Panc1 (cell line): ENCODE measurements around the gene TPRA1.

ENCODE experiments used
- POLR2AphosphoS5 ChIP-seq: IDR thresholded peaks from 2 replicates; pipeline ENCODE4 v1.6.1; 2012; ENCODE audit warnings: mild to moderate bottlenecking, low read depth, low read length, moderate library complexity
- TF ChIP-seq, protein P1 (sequence below): fragments of 450-650 bp; IDR thresholded peaks from 2 replicates; pipeline ENCODE4 v1.5.1; 2017; ENCODE audit warnings: mild to moderate bottlenecking

DNA sequence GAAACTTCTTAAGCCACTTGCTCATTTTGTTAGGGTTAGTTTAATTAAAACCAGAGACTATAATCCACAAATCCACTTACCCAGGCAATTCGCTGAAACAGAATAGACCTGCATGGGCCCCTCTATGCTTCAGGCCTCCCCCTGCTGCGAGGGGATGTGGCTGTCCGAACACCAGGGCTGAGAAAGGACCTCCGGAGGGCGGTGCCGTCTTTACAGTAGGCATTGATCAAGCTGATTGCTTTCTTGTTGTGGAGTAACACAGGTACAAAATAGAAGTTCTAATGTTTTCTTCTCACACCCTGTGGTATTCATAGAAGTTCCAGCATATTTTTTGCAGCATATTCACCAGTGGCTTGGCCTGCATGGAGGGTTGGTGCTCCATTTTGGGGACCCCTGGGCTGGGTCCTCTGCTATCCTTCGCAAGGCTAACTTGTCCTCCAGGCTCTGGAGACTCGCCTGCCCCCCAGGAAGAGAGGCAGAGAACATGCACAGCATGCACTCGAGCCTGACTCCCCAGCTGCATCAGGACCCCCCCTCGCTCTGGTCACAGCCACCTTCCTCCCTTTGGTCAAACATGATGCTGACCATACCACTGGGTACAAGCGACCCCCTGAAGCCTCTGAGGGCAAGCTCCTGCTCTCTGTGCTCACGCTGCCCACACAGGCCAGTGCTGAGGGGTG lies 55.3 kb downstream of the TPRA1 start:
- TF ChIP-seq, protein P1, sequence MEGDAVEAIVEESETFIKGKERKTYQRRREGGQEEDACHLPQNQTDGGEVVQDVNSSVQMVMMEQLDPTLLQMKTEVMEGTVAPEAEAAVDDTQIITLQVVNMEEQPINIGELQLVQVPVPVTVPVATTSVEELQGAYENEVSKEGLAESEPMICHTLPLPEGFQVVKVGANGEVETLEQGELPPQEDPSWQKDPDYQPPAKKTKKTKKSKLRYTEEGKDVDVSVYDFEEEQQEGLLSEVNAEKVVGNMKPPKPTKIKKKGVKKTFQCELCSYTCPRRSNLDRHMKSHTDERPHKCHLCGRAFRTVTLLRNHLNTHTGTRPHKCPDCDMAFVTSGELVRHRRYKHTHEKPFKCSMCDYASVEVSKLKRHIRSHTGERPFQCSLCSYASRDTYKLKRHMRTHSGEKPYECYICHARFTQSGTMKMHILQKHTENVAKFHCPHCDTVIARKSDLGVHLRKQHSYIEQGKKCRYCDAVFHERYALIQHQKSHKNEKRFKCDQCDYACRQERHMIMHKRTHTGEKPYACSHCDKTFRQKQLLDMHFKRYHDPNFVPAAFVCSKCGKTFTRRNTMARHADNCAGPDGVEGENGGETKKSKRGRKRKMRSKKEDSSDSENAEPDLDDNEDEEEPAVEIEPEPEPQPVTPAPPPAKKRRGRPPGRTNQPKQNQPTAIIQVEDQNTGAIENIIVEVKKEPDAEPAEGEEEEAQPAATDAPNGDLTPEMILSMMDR, result no peak
- TF ChIP-seq POLR2AphosphoS5, result no peak
